ENCODE measurements around the gene WDCP.
"Not testable (repeated sequence)": the region's sequence is repeated elsewhere in the genome, so short reads cannot be mapped to it uniquely, and the experiment has no call there.

WDCP gene

DNA sequence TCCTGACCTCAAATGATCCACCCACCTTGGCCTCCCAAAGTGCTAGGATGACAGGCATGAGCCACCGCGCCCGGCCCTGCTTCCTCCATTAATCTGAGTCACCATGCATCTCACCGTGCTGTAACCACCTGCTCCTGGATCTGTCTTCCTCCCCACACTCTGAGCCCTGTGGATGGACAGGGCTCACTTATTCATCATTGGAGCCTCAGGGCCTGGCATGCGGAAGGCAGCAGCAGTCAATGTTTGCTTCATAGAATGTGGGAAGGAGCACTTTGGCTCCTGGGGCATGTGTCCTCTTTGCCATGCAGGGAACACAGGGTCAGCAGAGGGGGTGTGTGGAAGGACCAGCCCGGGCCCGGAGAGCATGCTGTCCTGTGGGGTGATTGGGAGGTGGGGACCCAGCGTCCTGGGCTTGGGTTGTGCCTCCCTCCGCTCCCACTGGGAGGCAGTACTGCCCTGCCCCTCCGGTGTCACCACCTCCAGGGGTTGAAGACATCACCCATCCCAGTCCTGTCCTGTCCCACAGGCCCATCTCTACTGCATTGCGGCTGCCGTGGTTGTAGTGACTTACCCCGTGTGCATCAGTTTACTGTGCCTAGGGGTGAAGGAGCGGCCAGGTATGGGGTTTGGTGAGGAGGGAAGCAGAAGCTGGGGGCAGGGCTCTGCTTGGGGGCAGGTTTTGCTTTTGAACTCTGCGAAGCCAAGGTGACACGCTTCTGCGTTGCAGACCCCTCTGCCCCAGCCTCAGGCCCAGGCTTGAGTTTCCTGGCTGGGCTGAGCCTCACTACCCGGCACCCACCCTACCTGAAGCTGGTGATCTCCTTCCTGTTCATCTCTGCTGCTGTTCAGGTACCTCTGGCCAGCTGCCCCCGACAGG is 25.8 kb downstream of the WDCP start:
- DNase-seq, result no peak

DNA sequence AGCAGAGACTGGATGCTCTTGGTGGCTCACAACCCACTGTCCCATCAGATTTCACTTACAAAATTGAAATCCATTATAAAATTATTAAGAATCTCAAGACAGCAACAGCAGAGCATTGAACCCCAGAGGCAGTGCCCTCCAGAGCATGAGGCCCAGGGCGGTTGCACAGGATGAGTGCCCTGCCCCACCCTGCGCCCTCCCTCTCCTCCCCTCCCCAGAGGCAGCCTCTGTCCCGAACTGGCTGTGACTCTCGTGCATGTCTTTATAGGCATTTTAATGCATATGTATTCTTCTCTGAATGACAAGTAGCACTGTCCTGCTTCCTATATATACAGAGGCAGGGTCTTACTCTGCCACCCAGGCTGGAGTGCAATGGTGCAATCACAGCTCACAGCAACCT is 26.9 kb downstream of the WDCP start:
- no peak for DNase-seq

DNA sequence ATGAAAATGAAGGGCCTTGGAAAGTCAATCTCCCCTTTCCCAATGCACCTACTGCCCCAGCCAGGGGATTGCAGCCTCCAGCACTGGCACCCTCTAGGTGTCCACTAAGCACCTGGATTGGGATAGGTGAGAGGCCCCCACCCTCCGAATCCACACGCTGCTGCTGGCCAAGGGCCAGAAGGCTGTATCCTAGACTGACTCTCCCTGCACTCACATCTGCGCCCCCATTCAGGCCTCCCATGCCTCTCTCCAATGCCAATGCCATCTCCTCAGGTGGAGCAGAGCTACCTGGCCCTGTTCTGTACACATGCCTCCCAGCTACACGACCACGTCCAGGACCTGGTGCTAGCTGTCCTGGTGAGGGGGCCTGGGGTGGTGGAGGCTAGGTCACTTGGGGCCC is 27.5 kb downstream of the WDCP start:
- DNase-seq, result no peak

DNA sequence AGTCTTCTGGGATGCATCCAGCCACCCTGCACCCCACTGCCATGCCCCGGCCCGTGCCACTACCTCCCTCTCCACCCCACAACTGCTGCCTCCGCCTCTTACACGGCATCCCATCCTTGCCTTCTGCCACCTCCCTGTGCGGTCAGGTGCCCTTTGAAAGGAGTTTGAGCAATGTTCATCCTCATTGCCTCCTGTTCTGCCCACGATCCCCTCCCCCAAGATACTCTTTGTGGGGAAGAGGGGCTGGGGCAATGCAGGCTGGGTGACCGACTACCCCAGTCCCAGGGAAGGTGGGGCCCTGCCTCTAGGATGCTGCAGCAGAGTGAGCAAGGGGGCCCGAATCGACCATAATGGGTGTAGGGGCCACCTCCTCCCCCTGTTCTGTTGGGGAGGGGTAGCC is 28.9 kb downstream of the WDCP start:
- no peak for DNase-seq

DNA sequence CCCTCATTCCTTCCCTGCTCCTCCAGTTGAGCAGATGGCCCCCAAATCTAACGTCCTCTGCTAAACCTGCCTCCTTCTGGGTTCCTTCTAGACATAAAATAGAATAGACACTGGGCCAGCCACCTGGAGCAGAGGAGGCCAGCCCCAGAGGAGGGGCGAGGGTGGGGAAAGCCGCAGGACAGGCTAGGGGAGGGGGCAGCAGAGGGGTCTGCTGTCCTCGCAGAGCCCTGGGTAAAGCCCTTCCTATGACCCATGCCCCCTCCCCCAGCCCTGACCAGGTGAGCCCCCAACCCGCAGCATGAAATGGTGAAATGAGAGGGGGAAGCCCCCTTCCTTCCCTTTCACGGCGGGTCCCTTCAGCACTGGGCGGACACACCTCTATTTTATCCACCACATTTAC is 29.5 kb downstream of the WDCP start:
- no peak for DNase-seq

DNA sequence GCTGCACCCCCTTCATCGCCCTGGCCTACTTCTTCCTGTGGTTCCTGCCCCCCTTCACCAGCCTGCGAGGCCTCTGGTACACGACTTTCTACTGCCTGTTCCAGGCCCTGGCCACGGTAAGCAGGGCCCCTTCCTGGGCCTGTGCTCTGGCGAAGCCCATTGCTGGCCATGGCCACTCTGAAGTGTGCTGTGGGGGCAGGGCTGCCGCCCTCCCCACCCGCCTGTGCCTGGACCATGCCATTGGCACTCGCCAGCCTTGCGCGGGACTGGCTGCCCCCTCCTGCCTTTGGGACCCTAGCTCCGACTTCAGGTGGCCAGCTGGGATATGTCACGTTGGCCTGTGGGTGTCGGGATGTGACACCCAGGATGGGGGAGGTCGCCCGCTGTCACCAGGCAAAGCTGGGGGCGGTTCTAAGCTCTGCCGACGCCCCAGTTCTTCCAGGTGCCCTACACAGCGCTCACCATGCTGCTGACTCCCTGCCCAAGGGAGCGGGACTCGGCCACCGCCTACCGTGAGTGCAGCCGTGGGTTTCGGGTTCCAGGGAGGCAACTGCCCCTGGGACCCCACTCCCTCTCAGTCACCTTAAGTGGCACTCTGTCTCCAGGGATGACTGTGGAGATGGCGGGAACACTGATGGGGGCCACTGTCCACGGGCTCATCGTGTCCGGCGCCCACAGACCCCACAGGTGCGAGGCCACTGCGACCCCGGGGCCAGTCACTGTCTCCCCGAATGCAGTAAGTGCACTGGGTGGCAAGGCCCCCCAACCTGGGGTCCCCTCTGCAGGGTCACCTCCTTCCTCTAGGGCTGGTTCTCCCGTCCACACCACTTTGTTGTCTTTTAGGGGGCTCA is 30.1 kb downstream of the WDCP start:
- no peak for DNase-seq

DNA sequence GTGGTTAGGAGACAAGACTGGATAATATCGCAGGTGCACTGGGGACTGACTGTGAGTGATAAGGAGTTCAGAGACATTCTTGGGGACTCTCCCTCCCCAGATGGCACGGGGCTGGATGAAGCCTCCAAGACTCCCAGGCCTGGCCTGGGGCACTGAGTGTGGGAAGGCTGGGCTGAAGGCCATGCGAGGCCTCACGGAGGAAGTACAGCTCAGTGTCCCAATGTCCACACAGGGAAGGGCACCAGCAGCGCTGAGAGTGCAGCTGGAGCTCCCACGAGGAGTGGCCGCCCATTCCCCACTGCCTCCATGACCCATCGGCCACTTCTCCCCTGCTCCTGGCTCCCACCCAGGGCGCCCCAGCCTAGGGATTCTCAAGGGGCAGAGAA is 30.8 kb downstream of the WDCP start:
- DNase-seq, result no peak

DNA sequence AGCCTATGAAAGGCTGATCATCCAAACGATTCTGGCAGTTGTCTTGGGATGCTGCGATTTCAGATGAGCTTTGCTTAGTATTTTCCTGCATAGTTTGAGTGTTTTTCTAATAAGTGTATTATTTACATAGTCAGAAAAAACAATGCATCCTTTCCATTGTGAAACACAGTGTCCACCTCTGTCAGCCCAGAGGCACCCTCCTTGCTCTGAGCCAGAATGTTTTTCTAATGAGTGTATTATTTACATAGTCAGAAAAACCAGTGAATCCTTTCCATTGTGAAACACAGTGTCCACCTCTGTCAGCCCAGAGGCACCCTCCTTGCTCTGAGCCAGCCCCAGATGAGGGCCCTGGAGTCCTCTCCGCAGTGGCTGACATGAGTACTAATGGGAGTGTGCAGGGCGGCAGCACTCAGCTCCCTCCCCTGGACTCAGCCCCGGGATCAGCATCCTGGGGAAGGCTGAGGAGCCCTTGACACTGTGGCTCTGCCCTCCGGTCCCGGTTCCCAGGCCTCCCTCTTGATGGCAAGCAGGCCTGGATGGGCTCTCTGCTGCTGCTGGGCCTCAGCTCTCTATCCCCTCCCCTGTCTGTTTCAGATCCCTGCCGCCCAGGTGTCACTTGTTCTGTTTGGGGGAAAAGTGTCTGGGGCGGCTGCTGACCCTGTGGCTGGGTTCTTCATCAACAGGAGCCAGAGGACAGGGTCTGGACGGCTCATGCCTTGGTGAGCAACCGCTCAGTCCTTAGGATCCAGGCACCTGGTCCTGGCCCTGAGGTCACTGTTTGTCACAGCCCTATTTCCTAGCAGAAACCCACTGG is 31.4 kb downstream of the WDCP start:
- DNase-seq, result no peak

DNA sequence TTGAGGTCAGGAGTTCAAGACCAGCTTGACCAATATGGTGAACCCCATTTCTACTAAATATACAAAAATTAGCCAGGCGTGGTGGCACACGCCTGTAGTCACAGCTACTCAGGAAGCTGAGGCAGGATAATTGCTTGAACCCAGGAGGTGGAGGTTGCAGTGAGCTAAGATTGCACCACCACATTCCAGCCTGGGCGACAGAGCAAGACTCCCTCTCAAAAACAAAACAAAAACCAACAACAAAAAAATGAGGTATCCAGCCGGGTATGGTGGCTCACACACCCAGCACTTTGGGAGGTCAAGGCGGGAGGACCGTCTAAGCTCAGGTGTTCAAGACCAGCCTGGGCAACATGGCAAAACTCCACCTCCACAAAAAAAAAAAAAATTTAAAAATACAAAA is 32.3 kb downstream of the WDCP start:
- not testable (repeated sequence) for DNase-seq

DNA sequence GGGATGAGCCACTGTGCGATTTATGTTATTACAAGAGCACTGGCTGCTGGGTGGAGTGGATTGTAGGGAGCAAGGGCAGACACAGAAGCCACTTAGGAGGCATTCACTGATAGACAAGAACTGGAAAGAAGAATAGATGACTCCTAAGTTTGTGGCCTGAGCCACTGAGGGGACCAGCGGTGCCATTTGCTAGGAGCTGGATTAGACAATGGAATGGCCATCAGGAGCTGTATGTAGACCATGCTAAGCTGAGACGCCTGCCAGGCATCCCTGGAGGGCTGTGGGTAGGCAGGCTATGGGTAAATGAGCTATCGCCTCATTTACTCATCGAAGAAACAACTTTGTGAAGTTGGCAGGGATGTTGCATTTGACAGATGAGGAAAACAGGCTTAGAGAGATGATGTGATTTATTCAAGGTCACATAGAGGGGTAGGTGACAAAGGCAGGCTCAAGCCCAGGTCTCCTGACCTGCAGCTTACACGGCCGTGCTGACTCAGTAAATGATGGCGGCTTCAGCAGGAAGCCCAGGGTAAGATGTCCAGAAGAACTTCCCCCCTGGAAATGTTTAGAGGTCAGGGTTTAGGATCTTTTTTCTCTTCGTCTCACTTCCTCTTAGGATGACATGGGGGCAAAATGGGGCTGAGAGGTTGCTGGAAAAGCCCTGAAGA is 34.5 kb downstream of the WDCP start:
- DNase-seq, result no peak

DNA sequence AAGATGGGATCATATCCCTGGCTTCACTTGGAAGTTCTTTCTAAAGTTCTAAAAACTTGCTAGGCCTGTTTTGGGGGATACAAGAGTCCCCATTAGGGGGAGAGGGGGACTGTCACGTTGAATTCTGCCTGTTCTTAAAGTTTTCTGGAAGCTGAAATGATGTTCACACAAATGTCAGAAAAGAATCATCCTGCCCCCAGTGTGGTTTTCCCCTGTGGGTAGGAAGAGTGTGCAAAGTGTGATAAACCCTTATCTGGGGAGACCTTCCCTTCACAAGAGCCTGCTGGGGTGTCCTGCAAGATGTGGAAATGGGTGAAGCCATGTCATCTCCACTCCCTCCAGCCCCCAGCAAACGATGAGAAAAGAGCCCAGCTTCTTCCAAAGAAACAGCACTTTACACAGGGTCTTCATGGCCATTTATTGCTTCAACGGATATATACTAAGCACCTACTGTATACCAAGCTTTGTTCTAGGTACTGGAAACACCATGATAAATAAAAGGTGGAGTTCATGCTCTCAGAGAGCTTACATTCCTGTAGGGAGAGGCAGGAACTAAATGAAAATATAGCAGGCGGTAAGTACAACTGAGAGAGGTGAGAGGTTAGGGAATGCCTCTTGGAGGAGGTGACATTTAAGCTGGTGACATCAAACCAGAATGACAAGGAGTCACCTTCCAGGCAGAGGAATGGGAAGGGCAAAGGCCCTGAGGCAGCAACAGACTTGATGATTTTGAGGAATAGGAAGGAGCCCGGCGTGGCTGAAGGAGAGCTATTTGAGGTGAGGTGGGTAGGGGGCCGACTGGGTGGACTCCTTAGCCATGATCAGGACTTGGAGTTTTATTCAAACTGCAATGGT is 35.7 kb downstream of the WDCP start:
- DNase-seq, result no peak

DNA sequence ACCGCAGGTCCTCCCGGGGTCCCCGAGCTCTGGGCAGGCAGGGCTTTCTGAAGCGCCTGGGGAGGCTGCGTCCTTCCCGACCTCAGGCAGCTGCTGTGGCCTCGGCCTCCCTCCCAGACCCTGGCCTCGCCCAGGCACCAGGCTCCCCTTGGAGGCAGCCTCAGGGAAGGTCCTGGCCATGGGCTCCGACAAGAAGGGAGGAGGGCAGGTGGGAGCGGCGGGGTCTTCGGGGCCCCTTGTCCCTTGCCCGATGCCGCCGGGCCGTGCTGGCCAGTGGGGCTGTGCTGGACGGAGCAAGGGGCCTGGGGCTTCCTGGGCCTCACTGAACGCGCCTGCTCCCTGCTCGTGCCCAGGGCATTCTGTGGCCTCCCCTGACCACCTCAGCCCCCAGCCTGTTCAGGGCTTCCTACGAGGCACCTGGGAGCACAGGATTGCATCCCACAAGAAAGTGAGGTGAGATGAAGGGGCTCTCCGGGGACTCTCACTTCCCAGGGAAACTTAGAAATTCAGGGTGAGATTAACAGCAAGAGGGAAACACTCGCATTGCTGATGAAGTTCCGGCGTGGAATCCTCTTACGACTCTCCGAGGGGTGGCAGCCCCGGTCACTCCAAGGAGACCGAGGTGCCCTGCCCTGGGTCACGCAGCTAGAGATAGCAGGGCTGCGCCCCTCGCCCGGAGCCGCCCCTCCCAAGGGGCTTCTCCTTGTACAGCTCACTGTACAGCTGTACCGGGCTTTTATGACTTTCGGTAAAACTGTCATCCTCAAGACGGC is 36.5 kb downstream of the WDCP start:
- no peak for DNase-seq

DNA sequence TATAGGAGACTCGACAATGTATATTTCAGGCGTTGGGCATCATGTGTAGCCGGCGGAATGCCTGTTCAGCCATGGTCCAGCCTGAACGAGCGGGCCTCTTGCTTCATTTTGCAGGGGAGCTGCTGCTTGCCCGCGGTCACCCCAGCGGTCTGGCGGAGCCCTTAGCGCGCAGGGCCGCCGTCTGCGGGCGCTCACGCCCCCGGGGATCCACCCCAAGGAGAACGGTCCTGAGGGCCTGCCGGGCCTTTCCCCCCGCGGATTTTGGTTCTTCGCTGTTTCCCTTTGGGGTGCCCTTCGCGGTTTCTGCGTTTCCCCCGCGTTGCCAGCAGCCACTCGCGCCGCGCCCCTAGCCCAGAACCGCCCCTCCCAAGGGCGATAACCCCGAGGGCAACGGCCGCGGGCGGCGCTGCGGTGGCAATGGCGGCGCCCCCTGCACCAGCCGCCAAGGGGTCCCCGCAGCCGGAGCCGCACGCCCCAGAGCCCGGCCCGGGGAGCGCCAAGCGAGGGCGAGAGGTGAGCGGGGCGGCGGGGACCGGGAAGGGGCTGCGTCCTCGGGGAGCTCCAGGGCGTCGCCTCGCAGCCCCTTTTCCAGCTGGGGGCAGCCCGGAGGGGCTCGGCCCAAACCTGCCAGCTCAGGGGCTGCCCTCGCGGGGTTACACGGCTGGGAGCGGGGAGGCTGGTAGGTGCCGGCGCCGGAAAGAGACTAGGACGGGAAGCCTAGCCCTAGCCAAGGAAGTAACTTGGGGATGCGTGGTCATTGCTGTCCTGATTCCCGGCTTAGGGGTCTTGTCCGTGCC is 37.3 kb downstream of the WDCP start, which contains the start of gene MFSD2B:
Gene MFSD2B (plus strand): TSS at position 406 of the 797 bp plus-strand sequence. CDS start 12 bp downstream, at position 418.
- DNase-seq, result no peak

DNA sequence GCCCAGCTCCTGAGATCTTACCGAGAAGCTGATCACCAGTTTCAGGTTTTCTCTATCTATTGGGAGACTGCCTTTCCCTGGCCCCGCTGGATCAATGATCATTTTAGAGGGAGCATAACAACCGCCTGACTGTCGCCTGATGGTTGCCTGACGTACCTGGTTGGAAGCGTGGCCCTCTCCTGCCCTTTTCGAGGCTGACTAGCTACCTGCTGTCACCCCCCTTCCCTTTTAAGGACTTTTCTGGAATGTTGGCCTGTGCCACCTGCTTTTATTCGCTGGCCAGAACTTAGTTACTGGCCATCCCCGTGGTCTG is 37.9 kb downstream of the WDCP start:
- no peak for DNase-seq

DNA sequence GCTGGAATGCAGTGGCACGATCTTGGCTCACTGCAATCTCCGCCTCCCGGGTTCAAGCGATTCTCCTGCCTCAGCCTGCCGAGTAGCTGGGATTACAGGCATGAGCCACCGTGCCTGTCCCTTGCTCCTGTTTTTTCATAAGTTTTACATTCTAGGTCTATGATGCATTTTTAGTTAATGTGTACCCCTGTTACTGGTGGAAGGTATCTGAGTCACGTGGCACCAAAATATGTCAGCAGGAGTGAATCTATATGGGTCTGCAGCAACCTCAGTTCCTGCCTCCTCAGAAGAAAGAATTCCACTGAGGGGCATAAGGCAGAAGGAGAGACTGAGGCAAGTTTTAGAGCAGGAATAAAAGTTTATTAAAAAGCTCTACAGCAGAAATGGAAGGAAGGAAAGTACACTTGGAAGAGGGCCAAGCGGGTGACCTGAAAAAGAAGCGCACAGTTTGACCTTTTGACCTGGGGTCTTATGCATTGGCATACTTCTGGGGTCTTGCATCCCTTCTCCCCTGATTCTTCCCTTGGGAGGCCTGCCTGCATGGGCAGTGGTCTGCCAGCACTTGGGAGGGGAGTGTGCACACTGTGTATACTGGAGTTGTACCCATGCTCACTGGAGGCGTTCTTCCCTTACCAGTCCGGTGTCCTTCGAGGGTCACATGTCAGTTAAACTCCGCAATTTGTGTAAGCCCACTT is 38.4 kb downstream of the WDCP start:
- no peak for DNase-seq

DNA sequence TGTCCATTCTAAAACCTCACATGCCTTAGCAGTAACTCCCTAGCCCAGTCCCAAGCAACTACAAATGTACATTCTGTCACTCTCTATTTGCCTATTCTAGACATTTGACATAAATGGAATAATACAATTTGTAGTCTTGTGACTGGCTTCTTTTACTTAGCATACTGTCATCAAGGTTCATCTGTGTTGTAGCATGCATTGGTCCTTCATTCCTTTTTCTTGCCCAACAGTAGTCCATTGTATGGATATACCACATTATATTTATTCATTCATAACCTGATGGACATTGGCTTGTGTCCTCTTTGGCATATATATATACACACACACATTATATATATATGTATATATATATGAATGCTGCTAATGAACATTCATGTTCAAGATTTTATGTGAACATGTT is 39.5 kb downstream of the WDCP start:
- no peak for DNase-seq

DNA sequence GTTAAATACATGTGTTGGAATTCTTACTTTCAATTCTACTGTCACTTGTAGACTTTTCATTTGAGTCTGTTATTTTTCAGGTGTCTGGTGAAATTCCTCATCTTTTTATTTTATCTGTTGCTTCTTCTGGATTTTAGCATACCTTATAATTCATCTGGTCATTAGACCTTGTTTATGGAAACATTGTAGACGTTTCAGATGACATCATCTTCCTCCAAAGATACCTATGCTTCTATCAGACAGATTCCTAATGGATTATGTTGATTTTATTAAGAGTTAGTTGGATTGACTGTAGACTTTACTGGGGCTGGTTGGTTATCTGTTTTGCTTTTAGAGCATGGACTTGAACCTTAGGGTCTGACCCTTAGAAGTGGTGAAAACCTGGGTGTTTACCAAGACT is 52.6 kb downstream of the WDCP start:
- DNase-seq, result no peak

DNA sequence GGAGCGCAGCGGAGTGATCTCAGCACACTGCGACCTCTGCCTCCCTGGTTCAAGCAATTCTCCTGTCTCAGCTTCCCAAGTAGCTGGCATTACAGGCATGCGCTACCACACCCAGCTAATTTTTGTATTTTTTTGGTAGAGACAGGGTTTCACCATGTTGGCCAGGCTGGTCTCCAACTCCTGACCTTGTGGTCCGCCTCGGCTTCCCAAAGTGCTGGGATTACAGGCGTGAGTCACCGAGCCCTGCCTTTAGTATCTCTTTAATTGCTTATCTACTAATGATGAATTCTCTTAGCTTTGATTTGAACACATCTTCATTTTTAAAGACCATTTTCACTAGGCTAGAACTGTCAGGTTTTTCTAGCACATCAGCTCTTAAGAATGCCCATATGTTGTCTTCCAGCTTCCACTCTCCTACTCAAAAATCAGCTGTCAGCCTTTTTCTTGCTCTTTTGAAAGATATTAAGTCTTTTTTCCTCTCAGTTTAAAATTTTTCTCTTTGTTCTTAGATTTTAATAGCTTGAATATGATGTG is 53.4 kb downstream of the WDCP start:
- no peak for DNase-seq

DNA sequence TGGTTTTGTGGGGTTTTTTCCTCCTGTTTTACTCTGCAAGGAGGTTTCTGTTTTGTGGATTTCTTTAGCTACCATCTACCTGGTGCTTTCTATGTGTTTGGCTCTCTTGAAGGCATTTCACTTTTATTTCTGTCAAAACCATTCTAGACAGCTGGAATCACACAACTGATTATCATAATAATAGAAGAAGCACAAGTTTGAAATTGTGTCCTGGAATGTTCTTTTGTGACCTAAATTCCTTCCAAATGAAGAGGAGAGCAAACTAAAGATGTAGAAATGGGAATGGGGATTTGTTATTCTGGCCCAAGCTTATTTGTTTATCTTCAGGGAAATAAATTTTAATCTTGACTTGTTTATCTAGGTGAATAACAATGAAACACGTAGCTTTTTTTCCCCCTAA is 54.3 kb downstream of the WDCP start:
- DNase-seq, result no peak
